Measurements from ENCODE around the gene TMSB4X. TPM values are rescaled to one million over a fixed set of nuclear protein-coding genes. Genes with fewer than 3 reads are reported as not detected.
"Not testable (repeated sequence)": the region's sequence is repeated elsewhere in the genome, so short reads cannot be mapped to it uniquely, and the experiment has no call there.

Gene TMSB4X
- polyA plus RNA-seq, 1 donor = 904 TPM

DNA sequence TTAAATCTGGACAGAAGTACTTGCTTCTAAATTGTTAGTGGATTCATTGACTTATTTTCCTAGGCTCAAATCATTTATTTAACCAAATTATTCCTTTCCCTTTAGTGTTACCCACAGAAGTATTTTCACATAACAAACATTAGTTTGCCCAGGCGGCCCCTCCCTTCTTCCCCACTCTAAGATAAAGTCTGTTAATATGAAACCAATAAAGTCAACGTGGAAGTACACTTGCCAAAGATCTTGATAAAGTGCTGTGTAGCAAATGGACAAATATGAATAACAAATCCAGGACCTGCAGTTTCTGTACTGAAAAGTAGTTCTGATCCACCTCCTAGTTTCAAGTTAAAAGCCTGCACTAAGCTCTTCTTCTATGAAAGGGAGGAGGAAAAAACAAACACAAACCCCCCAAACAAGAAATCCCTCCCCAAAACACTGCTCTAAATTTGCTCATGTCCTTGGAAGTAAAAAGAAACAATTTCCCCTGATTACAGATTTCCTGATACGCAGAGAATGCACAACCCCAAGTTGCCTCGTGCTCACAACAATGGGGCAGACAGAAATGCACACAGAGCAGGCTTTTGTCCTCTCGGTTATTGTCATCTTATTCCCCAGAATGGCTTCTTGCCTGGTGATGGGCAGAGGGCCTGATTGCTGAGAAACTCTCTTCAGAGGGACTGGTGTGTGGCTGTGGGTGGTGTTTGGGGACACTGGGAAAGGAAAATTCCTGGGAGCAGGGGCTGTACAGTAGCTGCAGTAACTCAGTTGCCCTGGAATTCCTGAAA lies 23.2 kb downstream of the TMSB4X start:
- no peak for DNase-seq (ENCODE audit: low read depth)

DNA sequence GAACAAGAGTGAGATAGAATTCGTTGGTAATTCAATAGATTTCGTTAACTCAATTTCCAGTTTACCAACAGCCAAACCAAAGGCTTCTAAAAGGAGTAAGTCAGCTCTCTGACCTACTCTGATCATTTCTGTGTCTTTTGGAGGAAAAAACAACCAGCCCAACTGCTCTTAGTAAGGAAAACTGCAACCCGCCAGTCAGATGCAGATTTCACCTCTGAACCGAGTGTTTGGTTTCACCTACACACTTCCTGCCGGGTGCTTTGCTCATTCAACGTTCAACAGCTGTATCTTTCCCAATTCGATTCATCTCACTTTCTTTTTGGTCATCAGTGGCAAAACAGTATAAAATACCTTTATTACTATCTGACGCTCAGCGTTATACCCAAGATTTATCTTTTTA lies 24.5 kb downstream of the TMSB4X start:
- DNase-seq (ENCODE audit: low read depth) = no peak

DNA sequence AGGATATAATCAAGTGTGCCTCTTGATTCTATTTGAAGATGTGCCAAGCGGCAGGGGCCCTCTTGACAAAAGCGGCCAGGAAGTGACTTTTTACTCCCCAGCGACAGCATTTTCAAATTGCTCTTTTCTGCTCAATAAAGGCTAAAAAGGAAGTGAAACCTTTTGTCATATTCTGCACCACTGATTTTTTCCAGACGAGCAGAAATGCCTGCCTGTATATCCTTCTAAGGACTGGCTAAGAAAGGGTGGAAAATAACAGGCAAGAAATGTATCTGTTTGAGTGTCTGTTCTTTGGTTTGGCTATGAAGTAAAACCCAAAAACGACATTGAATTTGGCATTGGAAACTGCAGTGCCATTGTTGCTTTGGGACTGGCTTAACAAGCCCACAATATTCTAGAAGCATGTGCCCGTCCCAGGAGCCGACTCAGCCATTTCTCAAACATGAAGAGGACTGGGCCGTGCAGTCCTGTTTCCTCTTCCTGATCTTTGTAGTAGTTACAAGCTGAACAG lies 25.4 kb downstream of the TMSB4X start:
- no peak for DNase-seq (ENCODE audit: low read depth)

DNA sequence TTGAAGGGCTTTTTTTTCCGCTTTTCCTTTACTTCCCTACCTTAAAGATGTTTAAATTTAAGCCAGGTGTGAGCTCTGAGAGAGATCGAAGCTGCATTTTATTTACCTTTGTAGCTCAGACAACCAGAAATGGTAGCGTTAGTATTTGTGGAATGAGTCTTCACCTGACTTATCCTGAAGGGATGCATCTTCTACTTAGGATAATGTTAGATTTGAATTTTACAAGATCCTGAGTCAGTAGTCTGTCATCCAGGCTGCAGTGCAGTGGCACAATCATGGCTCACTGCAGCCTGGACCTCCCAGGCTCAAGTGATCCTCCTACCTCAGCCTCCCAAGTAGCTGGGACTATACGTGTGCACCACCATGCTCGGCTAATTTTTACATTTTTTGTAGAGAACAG lies 26.2 kb downstream of the TMSB4X start:
- no peak for DNase-seq (ENCODE audit: low read depth)

DNA sequence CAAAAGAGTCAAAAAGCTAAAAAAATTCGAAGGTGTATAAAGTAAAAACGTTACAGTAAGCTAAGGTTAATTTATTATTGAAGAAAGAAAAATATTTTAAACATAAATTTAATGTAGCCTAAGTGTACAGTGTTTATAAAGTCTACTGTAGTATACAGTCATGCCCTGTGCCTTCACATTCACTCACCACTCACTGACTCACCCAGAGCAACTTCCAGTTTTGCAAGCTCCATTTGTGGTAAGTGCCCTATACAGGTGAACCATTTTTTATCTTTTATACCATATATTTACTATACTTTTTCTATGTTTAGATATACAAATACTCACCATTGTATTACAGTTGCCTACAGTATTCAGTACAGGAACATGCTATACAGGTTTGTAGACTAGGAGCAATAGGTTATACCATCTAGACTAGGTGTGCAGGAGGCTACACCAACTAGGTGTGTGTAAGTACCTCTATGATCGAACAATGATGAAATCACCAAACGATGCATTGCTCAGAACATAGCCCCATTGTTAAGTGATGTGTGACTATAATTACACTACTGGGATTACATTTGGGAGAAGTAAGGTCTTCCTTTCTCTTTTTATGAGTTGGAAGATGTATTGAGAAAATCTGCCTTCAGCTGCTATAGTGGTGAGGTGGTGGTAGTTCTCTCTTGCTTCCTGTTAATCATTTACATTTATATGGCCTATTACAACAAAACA lies 27.2 kb downstream of the TMSB4X start:
- DNase-seq (ENCODE audit: low read depth) = no peak

DNA sequence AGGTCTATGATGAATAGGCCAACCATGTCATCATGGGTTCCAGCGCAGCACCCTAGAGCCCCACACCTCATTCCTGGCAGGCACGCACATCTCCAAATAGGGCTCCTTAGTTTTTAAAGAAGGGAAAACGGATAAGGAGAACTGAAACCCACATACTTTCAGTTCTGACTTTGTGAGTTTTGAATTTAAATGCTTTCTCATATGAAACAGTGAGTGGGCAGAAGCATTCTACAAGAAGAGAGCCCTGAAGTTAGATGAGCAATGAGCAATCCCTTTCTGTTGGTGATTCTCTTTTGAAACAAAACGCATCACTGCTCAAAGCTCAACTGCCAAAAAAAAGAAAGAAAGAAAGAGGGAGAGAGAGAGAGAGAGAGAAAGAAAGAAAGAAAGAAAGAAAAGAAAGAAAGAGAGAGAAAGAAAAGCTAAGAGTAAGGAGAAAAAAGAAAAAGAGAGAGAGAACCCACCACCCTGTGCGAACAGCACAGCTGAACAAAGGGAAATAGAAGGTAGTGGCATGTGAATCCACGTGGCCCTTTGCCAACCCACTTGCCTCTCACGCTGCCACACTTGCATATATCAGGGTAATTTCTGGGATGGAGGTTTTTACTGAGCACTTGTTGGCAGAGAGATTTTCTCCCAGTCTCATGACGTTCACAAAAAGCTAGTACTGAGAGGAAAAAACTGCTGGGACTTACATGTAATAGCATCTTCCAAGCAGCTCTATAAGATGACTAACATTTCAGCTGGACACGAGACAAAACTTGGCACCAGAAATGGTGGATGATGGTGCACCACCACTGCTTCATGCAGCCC lies 31.0 kb downstream of the TMSB4X start:
- DNase-seq (ENCODE audit: low read depth) = no peak

DNA sequence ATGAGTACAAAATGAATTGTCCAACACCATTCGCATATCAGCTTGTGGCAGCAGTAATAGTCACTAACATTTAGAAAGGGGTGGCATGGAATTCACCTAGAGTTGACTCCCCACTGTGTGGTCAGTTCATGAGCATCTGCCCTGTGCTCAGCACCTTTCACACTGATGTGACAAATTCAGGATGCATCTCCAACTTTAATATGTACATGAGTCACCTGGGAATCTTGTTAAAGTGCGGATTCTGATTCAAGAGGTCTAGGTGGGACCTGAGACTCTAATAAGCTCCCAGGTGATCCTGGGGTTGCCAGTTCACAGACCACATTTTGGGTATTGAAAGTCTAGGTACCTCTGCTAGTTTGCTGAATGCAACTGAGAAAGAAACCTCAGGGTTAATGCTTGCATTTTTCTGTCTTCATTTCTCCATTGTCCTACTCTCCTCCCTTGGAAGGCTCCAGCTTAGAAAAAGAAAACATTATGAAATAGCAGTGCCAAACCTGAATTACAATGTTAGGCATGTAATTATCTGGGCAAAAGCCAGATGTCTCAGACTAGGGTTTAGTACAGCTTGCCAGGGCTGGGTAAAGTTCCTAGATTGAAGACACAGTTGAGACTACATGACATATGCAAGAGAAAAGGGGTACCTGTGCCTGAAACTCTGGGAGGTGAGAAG lies 32.7 kb downstream of the TMSB4X start:
- no peak for DNase-seq (ENCODE audit: low read depth)

DNA sequence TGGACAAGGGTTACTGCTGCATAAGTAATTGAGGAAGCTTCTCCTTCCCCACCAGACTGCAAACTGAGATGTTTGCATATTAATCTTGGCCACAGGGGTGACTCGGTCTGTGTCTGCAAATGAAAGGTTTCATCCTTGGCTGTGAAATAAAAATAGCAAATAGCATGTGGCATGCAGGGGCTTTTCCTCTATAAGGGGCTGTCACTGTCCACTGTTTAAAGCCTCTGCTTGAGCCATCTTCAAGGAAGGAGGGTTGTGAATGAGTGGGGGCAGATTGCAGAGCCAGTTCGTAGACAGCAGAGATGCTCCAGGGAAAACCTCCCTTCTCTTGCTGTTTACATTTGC lies 33.3 kb downstream of the TMSB4X start:
- no peak for DNase-seq (ENCODE audit: low read depth)

DNA sequence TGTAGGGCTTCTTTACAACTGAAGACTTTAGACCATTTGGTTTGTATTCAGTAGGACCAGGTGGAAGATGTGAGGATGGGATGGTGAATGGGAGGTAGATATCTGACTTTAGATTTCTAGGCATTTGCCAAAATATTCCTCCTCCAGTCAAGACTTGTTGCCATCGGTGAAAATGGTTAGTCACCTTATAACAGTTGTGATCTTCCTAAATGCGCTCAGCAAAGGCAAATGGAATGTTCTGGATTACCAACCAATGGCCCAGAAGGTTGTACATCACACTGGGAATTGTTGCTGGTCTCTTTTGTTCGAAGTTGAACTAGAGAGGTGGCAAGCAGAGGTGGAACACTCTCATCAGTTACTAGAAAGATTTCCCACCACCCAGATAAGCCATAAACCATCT lies 33.9 kb downstream of the TMSB4X start:
- no peak for DNase-seq (ENCODE audit: low read depth)

DNA sequence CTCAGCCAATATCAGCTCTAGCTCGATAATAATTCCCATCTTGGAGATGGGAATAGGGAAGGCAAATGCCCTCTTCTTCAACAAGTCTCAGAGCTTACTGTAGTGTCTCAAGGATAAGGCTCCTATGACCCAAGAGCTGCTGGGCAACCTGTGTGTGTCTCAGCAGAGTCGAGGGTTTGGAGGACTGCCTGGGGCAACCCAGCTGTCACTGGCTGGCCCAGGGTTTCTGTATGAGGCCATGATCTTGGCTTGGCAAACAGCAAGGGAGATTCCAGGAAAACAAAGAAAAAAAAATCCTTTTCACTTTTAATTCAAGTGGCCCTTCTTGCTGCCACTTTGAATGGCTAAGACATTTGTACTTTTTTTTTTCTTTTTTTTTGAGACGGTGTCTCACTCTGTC lies 34.4 kb downstream of the TMSB4X start:
- no peak for DNase-seq (ENCODE audit: low read depth)

DNA sequence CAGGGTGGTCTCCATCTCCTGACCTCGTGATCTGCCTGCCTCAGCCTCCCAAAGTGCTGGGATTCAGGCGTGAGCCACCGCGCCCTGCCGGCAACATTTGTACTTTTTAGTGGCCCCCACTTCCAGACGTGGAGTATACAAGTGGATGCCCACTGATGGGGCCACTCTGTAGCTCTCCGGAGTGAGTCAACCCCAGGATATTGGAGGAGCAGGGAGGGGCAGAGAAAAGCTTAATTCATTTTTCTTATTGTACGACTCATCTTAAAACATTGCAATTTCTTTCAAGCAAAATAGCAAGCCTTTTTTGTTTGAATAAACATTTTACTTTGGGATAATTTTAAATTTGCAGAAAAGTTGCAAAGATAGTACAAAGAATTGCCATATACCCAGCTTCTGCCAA lies 34.9 kb downstream of the TMSB4X start:
- no peak for DNase-seq (ENCODE audit: low read depth)

DNA sequence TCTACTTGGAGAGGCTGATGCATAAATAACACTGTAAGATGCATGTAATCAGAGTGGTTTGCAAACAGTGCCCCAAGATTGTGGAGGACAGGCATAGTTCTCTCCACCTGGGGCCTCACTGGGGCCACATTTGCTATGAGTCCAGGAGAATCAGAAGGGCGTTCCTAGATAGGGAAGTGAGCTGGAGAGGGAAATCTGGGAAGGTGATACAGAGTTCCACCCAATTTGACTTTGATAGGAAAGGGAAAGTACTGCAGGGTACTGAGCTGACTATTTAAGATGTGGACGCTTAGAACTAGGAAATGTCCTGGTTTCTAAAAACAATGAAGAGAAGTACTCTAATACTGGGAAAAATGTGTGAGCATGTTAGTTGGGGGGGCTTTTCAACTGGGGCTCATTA lies 35.6 kb downstream of the TMSB4X start:
- no peak for DNase-seq (ENCODE audit: low read depth)

DNA sequence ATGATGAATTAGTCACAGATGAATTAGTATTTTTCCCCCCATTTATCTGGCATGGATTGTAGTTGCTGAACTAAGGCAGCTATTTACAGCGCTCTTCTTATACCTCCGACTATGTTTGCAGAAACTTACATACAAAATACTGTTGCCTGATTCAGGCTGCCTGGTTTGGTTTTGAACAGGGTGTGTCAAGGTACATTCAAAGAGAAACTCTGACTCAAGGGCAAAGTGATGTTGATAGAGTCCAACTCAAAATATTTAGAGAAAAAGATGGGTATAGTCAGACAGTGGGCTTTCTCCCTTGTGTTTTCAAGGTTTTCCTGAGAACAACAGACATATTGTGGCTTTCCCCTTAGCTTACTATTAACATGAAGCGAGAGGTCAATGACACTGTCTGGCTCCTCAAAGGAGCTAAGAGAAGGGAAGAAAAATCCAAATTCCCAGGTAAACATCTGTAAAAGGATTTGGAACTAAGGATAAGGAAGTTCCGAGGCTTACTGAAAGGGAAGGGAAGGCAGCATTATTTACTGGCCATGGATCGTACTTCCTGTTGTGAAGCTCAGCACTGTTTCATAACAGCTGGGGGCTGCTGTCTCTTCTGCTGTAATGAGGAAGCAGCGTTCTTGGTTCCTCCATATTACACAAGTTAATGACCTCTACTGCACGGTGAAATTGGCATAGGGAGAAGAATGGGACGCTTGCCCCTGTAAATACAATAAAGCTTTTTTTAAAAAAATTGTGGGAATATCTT lies 38.6 kb downstream of the TMSB4X start:
- DNase-seq (ENCODE audit: low read depth) = no peak

DNA sequence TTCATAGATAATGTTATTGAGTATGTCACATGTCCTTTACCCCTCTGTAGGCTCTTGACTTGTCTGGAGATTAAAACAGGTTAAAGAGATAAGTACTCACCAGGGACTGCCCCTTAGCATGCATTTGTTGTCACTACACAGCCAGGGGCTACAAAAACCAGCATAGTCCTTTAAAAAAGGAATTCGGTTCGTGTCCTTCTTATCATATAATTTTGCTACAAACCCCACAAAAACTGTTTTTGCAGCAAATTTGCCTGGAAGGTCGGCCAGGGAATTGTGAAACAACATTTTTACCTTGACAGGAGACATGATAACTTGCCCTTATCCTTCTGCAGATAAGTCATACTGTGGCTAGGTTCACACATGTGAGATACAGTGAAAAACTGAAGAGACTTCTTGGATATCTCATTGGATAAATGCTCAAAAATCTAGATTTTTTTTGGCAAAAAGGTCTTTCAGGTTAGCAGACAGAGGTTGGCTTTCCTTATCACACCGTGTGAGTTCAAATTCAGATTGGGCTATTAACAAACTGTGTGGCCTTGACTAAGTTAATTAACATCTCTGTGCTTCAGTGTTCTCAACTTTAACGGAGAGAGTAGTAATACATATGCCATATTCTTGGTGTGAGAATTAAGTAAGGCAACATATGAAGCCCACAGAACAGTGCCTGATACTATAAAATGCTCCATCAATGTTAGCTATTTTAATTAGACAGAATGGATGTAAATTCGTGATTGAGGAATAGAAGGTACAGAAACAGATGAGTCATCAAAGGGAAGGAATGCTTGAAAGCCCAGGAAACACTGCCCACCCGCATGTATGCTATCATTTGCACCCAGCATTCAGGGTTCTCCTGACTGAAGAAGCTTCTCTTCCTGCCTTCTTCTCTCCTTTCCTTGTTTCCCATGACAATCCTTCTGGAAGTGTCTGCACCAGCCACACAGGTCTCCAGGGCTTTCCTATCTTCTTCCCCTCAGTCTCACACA lies 39.5 kb downstream of the TMSB4X start:
- DNase-seq (ENCODE audit: low read depth) = no peak

DNA sequence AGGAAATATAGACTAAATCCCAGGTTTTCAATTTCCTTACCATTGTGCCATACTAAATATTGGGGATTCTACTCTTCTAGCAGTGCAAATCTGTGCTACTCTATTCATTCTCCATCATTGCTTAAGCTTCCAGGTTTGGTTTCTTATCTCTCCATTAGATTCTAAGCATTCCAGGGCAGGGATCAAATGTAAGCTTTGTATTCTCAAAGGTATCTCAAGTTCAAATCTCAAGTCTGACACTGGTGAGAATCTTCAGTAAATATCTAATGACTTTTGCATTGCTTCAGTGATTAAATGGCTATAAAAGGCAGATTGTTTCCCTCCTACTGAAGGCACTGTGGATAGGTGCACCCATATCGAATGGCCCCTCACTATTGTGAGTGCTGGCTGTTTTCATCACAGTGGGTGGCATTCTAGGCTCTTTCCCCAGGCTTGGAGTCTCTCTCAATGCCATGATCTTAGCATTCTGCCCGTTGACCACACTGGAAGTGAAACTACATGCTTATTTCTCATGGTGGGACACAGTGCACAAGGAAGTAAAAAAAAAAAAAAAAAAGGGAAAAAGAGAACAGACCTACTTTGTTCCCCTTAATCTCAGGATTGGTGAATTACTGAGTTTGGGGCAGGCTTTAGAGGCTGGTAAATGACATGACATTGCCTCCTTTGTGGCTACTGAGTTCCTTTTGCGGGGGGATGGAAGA lies 40.8 kb downstream of the TMSB4X start:
- no peak for DNase-seq (ENCODE audit: low read depth)

DNA sequence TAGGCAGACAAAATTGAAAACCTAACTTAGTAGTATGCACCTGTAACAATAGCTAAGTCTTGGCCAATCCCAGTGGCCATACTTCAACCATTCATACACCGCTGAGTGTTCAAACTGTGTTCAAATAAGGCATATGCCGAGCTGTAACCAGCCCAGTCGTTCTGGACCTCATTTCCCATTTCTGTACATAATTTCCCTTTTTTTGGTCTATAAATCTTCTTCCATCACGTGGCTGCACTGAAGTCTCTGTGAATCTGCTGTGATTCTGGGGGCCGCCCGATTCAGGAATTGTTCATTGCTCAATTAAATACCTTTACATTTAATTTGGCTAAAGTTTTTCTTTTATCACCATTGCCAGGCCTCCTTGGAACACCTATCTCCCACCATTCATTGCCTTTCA lies 41.8 kb downstream of the TMSB4X start:
- DNase-seq (ENCODE audit: low read depth) = not testable (repeated sequence)

DNA sequence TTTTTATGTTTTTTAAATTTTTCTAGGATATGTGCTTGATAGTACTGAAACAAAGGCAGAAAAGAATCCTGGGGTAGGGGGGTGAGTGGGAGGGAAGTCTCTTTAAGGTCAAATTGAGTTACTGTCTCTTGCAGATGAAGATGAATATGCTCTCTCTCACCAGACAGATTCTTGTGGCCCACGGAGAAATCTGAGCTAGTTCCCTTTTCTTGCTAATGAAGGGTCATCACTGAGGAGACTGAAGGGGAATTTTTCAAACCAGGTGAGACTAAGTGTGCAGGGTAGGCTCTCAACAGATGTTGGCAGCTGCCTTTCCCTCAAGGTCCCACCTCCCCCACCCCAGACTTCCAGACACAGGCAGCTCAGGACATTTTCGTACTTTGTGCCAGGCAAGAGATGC lies 48.0 kb downstream of the TMSB4X start:
- no peak for DNase-seq (ENCODE audit: low read depth)

DNA sequence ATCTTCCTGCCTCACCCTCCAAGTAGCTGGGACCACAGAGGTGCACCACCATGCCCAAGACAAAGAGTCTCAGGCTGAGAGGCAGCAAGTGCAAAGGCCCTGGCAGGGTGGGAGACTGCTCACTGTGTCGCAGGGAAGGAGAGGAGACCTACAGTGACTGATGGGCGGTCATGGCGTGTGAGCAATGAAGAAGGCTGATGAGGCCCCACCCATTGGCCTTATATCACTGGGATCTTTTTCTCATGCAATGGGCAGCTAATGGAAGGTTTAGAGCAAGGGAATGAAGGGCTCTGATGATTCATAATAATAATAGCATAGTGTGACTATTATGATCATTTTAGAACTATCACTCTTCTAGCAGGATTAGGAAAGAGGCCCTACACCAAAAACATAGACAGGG lies 48.7 kb downstream of the TMSB4X start:
- DNase-seq (ENCODE audit: low read depth) = no peak

DNA sequence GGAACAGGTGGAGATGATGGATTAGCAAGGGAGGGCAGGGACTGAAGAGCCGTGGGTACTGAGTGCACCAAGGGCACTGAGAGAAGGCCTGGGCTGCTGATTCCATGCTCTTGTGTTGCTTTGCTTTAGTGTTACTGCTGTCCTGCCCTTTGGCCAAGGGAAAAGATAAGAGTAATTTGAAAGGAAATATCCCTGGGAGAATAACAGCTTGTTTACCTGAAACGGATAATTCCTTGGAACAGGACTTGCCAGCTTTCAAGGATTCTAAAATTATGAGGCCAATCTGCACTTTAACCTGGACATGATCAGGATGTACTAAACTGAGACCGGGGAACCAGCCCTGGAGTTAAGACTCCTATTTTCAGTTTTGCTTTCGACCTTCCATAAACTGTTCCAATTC lies 49.1 kb downstream of the TMSB4X start:
- DNase-seq (ENCODE audit: low read depth) = no peak
